ENCODE measurements around the gene DUSP9. TPM values are rescaled to one million over a fixed set of nuclear protein-coding genes. Genes with fewer than 3 reads are reported as not detected.
"Not testable (repeated sequence)": the region's sequence is repeated elsewhere in the genome, so short reads cannot be mapped to it uniquely, and the experiment has no call there.

DUSP9 gene, protein sequence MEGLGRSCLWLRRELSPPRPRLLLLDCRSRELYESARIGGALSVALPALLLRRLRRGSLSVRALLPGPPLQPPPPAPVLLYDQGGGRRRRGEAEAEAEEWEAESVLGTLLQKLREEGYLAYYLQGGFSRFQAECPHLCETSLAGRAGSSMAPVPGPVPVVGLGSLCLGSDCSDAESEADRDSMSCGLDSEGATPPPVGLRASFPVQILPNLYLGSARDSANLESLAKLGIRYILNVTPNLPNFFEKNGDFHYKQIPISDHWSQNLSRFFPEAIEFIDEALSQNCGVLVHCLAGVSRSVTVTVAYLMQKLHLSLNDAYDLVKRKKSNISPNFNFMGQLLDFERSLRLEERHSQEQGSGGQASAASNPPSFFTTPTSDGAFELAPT
- total RNA-seq: 0.39 TPM
- long read RNA-seq: 0 reads

DNA sequence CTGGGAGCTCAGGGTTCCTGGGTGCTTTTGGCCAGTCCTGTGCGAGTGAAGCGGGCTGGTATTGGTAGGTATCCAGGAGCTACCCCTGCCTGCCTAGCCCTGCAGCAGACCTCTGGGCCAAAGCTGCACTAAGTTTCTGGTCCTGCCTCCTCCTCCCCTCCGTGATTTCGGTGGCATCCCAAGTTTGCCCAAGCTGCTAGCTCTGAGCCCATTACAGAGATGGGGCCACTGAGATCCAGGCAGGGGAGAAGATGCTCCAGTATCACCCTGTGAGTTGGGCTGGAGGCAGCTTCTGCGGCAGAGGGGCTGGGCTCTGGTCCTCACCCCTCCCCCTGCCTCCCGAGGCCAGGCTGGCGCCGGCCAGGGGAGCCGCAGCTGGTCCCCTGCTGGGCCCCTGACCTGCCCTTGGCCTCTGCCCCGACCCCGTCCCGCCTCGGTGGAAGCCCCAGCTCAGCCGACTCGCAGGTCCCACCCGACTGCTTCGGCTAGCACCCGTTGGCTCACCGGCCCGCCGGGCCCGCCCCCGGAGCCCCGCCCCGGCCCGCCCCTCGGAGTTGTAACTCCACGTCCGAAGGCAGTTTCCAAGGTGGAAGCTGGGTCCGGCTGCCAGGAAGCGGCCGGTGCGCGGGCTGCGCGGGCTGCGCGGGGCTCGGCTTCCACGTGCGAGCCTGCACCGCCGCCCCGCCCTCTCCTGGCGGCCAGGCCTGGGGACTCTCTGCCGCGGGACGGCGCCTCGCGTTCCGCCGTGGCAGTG is at the start of gene DUSP9:
Gene DUSP9, plus strand, starts transcription at position 584 of the 754 bp plus-strand sequence. CDS start 751 bp downstream, outside the sequence.
- peak; percentile 85 for DNase-seq (ENCODE audit: low spot score)

DNA sequence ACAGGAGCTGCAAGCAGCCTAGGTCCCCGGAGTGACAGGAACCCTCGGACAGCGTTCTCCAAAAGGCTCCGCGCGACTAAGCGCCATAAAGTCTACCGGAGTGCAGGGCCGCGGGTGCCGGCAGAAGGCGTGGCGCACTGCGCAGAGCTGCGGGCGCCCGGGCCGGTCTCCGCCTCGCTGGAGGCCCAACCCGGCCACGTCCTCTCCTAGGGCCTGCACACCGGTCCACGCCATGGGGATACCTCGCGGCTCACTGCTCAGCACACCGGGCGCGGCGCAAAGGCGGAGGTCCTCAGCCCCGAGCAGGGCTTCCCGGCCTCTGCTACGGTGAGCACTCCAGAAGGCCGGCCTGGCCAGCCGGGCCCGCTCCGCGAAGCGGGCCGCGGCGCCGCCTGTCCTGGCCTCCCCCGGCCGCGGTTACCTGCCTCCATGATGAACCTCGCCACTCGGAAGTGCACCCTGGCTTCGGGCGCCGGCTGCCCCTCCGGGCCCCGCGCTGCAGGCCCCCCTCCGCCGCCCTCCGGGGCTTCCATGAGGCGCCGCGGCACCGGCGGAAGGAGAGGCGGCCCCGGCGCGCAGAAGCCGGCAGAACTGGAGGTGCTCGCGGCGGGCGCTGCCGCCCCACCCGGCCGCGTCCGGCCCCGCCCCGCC is 48.3 kb upstream of the DUSP9 start, which contains the start of gene CCNQ:
Gene CCNQ, minus strand, starts transcription at position 599 of the 651 bp plus-strand sequence. Its CDS starts 66 bp downstream, at position 533.
- DNase-seq (ENCODE audit: low spot score): no peak

DNA sequence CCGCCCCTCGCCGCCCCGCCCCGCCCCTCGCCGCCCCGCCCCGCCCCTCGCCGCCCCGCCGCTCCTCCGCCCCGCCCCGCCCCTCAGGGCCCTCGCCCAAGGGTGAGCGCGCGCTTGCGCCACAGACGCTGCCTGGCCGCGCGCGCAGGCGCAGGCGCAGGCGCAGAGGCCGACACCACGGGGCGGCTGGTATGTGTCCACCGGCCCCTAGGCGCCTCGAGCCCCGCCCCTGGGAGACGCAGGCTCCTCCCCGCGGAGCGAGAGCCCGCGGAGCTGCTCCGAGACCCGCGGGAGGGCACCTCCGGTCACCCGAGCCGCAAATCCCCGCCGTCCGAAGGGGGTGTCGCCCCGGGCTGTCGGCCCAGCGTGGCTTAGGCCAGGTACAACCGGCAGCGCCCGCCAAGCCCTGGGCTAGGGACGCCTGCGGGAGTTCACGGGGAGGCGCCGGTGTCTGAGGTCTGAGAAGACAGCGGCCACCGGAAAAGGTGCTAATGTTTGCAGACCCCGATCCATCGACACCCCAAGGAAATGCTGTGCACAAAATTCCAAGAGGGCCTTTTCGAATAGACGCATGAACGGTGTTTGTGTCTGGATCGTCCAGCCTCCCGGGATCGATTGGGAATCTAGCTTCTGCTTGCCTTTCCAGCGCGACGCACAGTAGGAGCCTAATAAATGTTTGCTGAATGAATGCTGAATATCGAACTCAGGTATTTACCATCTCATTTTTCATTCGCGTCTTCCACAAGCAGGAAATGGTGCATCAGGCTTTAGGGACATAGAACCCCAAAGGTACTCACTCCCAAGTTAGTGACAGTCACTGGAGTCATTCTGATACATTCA is 47.6 kb upstream of the DUSP9 start:
- peak; percentile 95 for DNase-seq (ENCODE audit: low spot score)

DNA sequence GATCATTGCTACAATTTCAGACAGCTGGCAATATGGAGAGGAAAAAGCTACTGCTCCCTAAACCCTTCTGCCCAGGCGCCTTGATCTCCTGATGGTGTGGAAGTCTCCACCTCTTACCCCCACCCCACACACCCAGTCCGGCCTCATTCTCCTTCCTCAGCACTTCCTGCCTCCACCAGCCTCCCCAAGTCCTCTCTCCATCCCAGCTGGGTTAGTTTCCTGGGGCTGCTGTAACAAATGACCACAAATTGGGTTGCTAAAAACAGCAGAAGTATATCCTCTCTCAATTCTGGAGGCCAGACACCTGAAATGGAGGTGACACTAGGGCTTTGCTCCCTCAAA is 47.0 kb upstream of the DUSP9 start:
- no peak for DNase-seq (ENCODE audit: low spot score)

DNA sequence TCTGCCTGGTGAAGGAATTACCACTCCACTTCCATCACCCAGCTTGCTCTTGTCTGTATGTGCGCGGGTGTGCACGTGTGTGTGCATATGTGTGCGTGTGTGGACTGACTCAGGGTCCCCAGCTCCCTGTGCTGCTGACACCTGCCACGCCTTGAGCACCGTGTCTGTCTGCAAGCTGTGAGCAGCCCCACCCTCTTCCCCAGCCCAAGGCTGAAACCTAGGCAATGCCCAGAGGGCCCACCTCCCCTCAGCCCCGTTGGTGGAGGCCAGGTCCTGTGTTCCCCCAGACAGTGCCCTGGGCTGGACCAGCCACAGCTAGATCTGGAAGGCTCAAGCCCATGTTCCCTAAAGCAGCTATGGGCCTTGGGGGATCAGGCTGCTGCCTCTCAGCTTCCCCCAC is 46.1 kb upstream of the DUSP9 start:
- no peak for DNase-seq (ENCODE audit: low spot score)

DNA sequence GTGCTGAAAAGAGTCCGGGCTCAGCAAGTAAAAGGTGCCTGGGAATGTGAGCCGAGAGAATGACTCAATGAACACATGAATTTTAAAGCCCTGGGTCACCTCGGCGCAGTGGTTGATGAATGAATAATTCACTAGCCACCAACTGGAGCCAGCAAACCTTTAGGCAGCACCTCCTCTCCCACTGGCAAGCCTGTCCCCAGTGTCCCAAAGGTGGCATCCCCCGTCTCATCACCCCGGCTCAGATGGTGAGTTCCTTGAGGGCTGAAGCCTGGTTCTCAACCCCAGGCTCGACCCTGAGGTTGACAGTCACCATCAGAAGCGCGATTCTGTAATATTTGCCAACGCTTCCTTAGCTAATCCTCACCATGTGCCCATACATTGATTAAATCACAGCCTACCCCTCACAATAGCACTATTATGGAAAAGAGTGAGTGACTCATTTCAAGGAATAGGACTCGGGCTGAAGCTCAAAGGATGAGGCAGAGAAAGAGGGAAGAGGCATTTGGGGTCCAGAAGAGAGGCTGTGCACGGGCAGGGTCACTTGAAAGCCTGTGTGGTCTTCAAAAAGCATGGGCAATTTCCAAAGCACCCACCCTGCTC is 45.4 kb upstream of the DUSP9 start:
- no peak for DNase-seq (ENCODE audit: low spot score)

DNA sequence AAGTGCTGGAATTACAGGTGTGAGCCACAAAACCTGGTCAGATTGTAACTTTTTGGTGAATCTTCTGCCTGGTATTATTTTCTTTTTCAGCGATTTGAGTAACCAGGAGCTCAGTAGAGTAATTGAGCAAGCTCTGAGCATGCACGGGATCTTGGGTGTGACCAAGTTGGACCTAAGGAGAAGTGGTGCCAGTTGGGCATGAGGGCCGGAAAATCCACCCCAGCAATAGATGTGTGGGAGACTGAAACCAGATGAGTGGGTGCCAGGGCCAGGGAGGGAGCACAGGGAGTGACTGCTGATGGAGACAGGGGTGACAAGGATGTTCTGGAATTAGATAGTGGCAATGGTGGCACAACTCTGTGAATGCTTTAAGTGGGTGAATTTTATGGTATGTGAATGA is 44.4 kb upstream of the DUSP9 start:
- DNase-seq (ENCODE audit: low spot score): no peak

DNA sequence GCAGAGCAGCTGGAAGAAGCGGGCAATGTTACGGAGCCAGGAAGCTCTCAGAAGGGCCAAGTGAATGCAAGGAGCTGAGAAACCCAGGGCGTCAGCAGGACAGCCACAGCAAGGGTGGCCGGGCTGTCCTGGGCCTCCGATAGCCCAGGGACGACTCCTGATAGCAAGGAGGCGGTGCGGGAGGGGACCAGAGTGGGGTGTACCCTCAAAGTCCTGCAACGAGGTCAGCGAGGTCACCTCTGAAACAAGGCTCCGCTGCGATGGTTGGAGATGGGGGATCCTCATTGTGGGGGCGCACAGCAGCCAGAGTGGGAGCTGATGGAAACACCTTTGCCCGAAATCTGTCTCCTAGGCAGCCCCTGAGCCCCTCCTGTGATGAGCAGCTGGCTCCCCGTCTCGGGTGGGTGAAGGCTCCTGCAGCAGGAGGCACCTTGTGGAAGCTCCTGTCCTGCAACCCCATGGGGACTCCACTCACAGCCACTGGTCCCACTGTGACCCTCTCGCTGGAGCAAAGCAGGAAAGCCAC is 43.8 kb upstream of the DUSP9 start:
- DNase-seq (ENCODE audit: low spot score): no peak

DNA sequence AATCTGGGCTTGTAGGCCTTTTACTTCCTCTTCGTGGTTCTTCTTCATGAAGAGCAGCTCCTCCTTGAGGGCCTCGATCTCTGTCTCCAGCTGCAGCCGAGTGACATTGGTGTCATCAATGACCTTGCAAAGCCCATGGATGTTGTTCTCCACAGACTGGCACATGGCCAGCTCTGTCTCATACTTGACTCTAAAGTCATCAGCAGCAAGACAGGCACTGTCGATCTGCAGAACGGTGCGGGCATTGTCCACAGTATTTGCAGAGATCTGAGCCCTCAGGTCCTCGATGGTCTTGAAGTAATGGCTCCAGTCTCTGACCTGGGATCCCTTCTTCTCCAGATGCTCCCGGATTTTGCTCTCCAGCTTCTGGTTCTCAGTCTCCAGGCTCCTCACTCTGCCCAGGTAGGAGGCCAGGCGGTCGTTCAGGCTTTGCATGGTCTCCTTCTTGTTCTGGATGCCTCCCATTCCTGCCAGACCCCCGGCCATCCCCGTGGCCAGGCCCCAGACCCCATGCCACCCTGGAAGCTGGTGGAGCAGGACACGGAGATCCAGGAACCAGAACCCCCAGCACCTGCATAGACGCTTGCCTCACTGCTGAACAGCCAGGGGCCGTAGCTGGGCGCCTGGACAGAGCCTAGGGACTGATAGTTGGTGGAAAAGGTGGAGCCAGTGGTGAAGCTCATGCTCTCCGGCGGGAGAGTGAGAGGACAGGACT is 42.2 kb upstream of the DUSP9 start:
- not testable (repeated sequence) for DNase-seq (ENCODE audit: low spot score)

DNA sequence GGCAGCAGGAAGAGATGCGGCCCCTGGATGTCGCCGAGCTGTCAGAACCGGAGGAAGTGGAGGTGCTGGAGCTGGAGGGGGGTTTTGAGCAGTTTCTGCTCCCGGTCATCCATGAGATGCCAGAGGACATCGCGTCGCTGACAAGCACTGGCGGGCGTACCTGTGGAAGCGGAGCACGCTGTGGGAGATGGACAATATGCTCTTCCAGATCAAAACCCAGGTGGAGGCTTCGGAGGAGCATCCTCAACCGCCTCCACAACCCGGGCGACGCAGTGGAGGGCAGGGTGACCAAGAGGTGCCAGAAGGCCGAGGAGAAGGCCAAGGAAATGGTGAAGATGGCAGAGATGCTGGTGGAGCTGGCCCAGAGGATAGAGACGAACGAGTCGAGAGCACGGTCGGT is 40.5 kb upstream of the DUSP9 start:
- DNase-seq (ENCODE audit: low spot score): no peak

DNA sequence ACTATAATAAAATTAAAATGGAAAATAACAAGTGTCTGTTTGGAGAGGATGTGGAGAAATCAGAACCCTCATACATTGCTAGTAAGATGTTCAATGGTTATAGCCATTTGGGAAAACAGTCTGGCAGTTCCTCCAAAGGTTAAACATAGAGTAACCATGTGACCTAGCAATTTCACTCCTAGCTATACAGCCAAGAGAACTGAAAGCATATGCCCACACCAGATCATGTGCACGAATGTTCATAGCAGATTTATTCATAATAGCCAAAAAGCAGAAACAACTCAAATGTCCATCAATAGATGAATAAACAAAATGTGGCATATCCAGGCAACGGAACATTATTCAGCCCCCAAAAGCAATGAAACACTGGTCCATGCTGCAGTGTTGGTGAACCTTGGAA is 38.6 kb upstream of the DUSP9 start:
- DNase-seq (ENCODE audit: low spot score): no peak

DNA sequence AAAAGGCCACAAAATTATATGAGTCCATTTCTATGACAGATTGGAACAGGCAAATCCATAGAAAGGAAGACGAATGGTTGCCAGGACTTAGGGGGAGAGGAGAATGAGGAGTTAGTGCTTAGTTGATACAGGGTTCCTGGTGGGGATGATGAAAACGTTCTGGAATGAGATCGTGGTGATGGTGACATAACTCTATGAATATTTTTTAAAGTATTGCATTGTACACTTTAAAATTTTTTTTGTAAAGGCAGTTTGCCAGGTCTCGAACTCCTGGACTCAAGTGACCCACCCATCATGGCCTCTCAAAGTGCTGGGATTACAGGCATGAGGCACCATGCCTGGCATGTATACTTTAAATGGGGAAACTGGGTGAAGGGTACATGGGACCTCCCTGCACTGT is 38.2 kb upstream of the DUSP9 start:
- DNase-seq (ENCODE audit: low spot score): no peak

DNA sequence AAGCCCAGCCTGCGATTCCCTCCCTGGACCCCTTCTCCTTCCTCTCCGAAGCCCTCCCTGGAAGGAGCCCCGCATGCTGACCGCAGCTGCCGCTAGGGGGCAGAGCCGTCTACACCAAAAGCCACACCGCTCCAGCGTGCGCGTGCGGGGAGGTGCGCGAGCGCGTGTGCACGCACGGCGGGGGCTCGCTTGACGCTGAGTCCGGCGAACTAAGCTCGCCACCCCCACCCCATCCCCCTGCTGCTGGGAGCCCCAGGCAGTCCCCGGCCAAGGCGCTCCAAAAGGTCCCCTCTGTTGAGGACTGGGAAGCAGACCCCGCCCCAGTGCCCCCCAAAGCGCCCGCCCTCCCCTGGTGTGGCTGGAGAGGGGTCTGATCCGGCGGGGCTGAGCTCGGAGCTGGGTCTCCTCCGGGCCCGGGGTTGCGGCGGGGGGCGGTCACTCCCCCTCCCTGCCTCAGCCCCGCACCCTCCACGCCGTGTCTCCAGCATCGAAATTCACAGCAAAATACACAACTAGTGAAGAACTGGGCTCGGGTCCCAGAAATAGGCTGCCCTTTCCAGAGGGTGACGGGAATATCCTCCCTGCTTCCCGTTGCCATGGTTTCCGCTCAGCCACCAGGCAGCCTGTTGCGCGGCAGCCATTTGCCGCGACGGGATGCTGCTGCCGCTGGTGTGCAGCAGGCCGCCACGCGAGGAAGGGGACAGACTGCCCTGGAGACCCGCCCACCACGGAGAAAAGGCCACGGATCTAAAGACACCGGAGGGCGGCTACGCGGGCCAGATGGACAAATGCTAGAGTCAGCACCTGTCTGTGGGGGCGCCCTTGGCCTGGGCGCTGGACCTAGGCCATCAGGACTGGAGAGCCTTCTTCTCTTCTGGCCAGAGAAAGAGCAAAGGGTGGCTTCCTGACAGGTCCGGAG is 36.8 kb upstream of the DUSP9 start:
- no peak for DNase-seq (ENCODE audit: low spot score)

DNA sequence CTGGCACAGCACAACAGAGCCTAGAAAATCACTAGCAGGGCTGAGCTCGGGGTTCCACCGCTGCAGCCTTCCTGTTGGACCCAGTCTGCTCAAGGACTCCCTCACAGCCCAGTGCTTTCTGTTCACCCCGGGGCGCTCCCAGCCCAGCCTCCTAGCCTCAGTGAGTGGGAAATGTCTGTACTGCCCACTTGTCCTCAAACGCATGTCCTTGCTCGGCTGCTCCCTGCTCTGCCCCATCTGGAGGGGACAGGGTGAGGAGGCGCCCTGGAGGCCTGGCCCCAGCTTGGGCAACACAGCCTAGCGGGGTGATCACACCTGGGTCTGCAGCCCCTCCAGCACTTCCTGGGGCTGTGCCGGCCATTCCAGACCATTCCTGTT is 36.2 kb upstream of the DUSP9 start:
- no peak for DNase-seq (ENCODE audit: low spot score)

DNA sequence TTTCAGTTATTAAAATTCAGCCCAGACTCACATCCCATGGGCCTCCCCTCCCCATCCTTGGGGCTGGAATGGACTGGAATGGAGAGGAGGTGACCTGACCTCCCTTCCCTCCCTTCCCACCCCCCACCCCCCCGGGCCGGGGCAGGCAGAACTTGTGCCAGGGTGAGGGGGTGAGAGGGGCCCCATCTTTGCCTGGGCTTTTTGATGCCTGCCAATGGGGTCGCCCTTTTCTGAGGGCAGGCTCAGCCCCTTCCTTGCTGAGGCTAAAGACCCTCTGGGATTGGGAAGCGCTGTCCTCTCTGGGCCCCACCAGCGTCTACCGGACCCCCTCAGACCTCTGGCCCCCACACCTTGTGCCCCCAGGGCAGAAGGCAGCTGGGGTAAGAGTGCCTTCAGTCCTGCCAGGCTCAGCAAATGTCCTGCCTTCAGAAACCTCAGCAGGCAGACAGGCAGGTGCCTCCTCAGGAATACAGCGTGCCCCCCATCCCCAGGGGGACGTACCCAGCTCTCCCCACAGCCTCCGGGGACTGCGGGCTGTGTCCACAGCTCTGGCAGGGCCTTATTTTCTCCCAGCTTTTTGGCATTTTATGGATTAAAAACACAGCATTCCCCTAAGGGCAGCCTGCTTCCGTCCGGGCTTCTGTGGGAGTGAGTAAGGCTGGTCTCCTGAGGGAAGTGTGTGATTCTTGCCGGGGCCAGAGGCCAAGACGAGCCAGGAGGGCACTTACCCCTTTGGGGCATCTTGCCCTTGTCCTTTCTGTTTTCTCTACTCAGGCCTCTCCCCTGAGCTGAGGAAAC is 35.5 kb upstream of the DUSP9 start:
- DNase-seq (ENCODE audit: low spot score): no peak

DNA sequence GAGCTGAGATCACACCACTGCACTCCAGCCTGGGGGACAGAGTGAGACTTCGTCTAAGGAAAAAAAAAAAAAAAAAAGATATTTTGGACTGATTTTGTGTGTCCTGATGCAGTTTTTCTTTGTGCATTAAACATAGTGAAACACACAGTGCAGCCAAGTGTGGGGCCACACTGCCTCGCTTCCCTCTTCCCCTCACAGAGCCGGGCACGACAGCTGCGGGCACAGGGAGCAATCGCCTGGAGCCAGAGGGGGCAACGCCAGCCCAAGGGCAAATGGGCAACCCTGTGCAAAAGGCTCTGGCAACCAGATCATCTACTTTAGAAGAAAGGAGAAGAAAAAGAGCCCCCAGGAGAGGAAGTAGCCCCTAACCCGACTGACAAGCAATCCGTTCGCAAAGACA is 34.6 kb upstream of the DUSP9 start:
- no peak for DNase-seq (ENCODE audit: low spot score)

DNA sequence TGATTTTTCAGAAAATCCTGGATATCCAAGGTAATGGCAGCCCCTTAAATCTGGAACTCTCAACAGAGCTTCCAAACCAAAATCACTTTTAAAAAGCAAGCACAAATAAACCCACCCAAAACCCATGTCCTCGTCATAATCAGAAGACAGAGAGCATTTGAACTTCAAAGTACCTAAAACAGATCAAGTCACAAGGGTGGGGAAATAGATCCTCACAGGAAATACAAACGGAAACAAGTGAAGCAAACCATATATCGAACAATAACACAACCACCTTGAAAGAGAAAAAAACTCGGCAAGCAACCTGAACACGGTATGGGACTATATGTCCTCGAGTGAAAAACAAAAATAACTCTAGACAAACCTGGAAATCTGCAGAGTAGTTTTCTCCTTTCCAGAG is 32.2 kb upstream of the DUSP9 start:
- no peak for DNase-seq (ENCODE audit: low spot score)

DNA sequence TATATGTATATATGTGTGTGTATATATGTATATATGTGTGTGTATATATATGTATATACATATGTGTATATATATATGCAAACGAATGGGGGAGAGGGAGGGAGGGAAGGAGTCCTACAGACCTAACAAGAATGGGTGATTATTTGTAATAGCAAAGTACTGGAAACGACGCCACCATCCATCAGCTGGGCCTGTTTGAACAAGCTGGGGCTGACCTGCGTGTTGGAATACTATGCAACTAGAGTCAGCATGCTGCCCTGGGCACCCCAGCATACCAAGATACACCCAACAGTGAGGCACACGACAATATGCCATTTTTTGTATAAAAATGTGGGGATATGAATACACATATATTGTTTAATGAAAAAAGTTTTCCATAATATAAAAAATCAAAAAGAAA is 26.4 kb upstream of the DUSP9 start:
- no peak for DNase-seq (ENCODE audit: low spot score)

All from mesenteric fat pad (tissue), 1 donor.